GM19372 (cell line): ENCODE measurements around the gene GLT1D1.

Source experiments
- ATAC-seq: cut with Tn5 transposase; IDR thresholded peaks from one replicate; pipeline ENCODE4 v1.9.1; 2021; ENCODE audit warnings: mild to moderate bottlenecking, low read depth, moderate library complexity; ENCODE audit not compliant: unreplicated experiment

Gene GLT1D1

DNA sequence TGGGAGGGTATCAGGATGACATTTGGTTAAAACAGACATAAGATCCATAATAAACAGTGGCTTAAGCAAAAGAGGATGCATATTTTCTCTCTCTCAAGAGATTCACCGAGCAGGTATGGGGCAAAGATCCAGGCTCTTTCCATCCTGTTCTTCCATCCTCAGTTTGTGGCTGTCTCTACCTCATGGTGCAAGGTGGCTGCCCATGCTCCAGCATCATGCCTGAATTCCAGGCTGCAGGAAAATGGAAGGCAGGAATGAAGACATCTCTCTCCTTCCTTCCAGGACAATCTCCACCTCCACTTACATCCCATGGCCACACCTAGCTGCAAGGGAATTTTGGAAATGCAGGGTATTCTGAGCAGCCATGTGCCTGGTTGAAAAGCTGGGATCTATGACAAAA, 136.0 kb downstream of the GLT1D1 start:
- ATAC-seq = no peak

DNA sequence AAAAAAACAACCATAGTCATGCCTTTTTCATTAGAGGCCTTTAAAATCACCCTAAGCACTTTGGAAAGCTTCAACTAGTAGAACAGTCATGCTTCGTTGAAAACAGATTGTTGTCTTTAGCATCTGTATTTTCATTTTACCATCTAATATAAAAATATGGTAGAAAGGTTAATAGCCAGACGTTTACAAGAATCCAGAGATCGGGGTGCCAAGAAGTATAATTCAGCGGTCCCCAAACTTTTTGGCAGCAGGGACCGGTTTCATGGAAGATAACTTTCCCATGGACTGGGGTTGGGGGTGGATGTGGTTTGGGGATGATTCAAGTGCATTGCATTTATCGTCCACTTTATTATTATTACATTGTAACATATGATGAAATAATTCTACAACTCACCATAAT, 138.4 kb downstream of the GLT1D1 start:
- ATAC-seq = no peak

DNA sequence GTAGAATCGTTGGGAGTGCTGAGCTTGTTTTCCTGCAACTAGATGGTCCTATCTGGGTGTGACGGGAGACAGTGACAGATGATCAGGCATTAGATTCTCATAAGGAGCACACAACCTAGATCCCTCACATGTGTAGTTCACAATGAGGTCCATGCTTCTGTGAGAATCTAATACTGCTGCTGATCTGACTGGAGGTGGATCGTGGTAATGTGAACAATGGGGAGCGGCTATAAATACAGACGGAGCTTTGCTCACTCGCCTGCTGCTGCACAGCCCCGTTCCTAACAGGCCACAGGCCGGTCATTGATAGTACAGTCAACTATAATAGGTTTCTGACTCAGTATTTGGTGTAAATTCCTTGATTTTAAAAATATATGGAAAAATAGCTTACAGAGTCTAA, 138.8 kb downstream of the GLT1D1 start:
- ATAC-seq = no peak

DNA sequence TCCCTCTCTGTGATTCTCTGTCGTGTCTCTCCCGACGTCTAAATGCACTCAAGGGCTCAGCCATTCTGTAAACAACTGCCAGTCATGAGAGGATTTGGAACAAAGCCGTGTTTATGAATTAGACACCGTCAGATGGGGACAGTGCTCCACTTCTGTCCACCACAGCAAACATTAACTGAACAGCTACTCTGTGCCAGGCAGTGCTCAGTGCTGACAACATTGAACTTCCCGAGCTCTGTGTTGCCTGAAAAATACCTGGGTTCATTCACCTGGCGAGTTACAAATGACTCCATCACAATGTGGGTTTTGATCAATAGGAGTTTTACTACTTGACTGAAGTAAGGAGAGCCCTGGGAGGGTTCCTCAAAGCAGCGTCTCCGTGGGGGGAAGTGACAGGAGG, 139.3 kb downstream of the GLT1D1 start:
- ATAC-seq = no peak

GRCh38 chr12:128994856-128995255, 141.6 kb downstream of the GLT1D1 start:
- no peak for ATAC-seq

DNA sequence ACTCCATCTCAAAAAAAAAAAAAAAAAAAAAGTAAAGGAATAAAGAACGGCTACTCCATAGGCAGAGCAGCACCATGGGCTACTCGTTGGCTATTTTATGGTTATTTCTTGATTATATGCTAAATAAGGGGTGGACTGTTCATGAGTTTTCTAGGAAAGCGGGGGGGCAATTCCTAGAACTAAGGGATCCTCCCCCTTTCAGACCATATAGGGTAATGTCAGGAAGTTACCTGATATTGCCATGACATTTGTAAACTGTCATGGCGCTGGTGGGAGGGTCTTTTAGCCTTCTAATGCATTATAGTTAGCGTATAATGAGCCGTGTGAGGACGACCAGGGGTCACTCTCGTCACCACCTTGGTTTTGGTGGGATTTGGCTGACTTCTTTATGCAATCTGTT, 142.3 kb downstream of the GLT1D1 start:
- no peak for ATAC-seq

DNA sequence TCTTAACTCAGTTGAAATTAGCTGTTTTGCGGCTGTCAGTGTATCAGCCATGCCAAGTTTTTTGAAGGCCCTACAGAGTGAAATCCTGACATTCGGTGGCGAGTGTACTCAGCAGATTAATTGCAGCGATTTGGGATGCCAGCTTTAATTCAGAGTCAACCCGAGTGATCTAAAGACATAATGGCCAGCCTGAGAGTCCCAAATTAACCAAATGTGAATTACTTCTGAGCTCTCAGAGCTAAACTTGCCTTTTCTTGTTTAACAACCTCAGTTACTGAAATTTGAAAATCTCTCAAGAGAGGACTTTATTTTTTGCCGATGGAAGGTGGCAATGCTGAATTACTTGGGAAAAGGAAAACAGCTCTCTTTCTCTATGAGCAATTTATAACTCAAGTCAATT, 148.5 kb downstream of the GLT1D1 start:
- no peak for ATAC-seq

GRCh38 chr12:129002427-129002826, 149.1 kb downstream of the GLT1D1 start:
- no peak for ATAC-seq

- no peak for ATAC-seq
These were observed 152.1 kb downstream of the GLT1D1 start for GRCh38 chr12:129005416-129005815.

DNA sequence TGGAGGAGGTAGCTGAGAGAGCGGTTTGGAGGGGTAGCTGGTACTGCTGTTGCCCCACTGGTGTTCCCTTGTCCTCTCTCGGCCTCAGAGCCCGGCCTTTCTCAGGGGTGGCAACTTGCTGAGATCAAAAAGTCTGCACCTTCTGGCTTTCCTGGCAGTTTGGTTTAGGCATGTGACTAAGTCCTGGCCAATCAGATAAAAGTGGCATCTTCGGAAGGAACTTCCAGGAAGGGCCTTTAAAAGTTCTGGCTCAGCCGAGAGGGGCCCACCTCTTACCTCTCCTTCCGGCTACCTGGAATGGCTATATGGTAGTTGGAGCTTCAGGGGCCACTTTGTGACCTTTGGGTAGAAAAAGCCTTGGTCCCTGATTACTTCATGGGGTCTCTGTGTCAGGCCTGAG, 152.6 kb downstream of the GLT1D1 start:
- ATAC-seq = no peak

- ATAC-seq = no peak
These were observed 156.8 kb downstream of the GLT1D1 start for GRCh38 chr12:129009833-129010622.

GRCh38 chr12:129016159-129016558, 162.9 kb downstream of the GLT1D1 start:
- no peak for ATAC-seq

GRCh38 chr12:129025055-129025454, 171.8 kb downstream of the GLT1D1 start:
- no peak for ATAC-seq

DNA sequence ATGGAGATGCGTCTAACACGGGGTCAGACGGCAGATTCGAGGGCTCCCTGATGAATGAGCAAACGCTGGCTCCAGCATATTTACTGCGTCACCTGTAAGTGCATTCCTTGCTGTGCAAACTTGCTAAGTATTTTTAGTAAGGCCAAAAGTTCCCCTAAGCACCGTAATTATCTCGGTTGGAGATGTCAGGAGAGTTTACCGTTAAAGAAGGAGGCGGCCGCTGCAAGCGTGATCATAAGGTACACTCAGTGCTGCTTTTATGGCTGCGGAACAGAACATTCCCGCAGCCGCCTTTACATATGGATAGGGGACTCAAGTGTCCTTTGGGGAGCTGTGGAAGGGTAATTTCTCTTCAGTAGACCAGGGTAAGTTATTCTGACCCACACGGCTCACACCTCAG, 175.6 kb downstream of the GLT1D1 start:
- no peak for ATAC-seq
